ENCODE measurements around the gene SLC25A42.
A peak's percentile ranks its signal among the peaks of the same experiment; 100 is the strongest.
"Not testable (repeated sequence)": the region's sequence is repeated elsewhere in the genome, so short reads cannot be mapped to it uniquely, and the experiment has no call there.

Gene SLC25A42

GRCh38 chr19:19145684-19146608 is 82.2 kb downstream of the SLC25A42 start:
- TF ChIP-seq CTCF (IDR thresholded peaks at IDR 0.05; ENCODE audit: low read depth, low read length, missing control alignments) = peak; percentile 96
- H3K4me3 ChIP-seq (ENCODE audit: low read depth, low read length) = no peak overlapping the region
- DNase-seq (ENCODE audit: low read depth) = no peak

GRCh38 chr19:19146865-19147264 is 83.1 kb downstream of the SLC25A42 start:
- no peak for DNase-seq (ENCODE audit: low read depth)
- TF ChIP-seq CTCF (IDR thresholded peaks at IDR 0.05; ENCODE audit: low read depth, low read length, missing control alignments) = no peak

GRCh38 chr19:19147344-19147743 is 83.5 kb downstream of the SLC25A42 start:
- no peak overlapping the region for H3K4me3 ChIP-seq (ENCODE audit: low read depth, low read length)
- DNase-seq (ENCODE audit: low read depth) = no peak
- TF ChIP-seq CTCF (IDR thresholded peaks at IDR 0.05; ENCODE audit: low read depth, low read length, missing control alignments) = no peak

More at GRCh38 chr19:19146865-19147264, 83.1 kb downstream of the SLC25A42 start:
- no peak overlapping the region for H3K4me3 ChIP-seq (ENCODE audit: low read depth, low read length)

GRCh38 chr19:19148504-19148903 is 84.7 kb downstream of the SLC25A42 start:
- not testable (repeated sequence) for DNase-seq (ENCODE audit: low read depth)

GRCh38 chr19:19149435-19149834 is 85.6 kb downstream of the SLC25A42 start:
- TF ChIP-seq CTCF (IDR thresholded peaks at IDR 0.05; ENCODE audit: low read depth, low read length, missing control alignments) = no peak
- no peak for DNase-seq (ENCODE audit: low read depth)
- H3K4me3 ChIP-seq (ENCODE audit: low read depth, low read length) = no peak overlapping the region

More at GRCh38 chr19:19148504-19148903, 84.7 kb downstream of the SLC25A42 start:
- not testable (repeated sequence) for H3K4me3 ChIP-seq (ENCODE audit: low read depth, low read length)

GRCh38 chr19:19151418-19151817 is 87.6 kb downstream of the SLC25A42 start:
- no peak for TF ChIP-seq CTCF (IDR thresholded peaks at IDR 0.05; ENCODE audit: low read depth, low read length, missing control alignments)
- H3K4me3 ChIP-seq (ENCODE audit: low read depth, low read length) = no peak overlapping the region

GRCh38 chr19:19152668-19153384 is 89.0 kb downstream of the SLC25A42 start:
- no peak for TF ChIP-seq CTCF (IDR thresholded peaks at IDR 0.05; ENCODE audit: low read depth, low read length, missing control alignments)
- no peak overlapping the region for H3K4me3 ChIP-seq (ENCODE audit: low read depth, low read length)
- DNase-seq (ENCODE audit: low read depth) = no peak

More at GRCh38 chr19:19151418-19151817, 87.6 kb downstream of the SLC25A42 start:
- no peak for DNase-seq (ENCODE audit: low read depth)

All from GM12864 (cell line).